H1 (cell line): Measurements from ENCODE around the gene SYT17.

Experiments used
- CREB1 ChIP-seq: IDR thresholded peaks from 2 replicates; pipeline ENCODE4 v1.6.1; 2012; ENCODE audit warnings: inconsistent platforms
- CTCF ChIP-seq, 3 experiments: IDR thresholded peaks; 1 replicate in 2 of 3; 2 replicates in 1 of 3; pipeline versions ENCODE4 v1.5.1 to v1.6.1; 2011; ENCODE audit warnings: low read length in 3 of 3, mild to moderate bottlenecking in 3 of 3, inconsistent platforms in 2 of 3, low read depth in 1 of 3, moderate library complexity in 1 of 3; ENCODE audit not compliant: insufficient read depth in 1 of 3; ENCODE audit errors: control extremely low read depth in 1 of 3
- GTF2F1 ChIP-seq: IDR thresholded peaks from 2 replicates; pipeline ENCODE4 v1.6.1; 2012; ENCODE audit warnings: low read depth, low read length, improper control_type of control experiment, borderline replicate concordance
- NANOG ChIP-seq: IDR thresholded peaks from 2 replicates; pipeline ENCODE4 v1.6.1; 2011; ENCODE audit warnings: low read length, low read depth, mild to moderate bottlenecking, inconsistent platforms; ENCODE audit not compliant: insufficient read depth, poor library complexity, severe bottlenecking
- POLR2A ChIP-seq, 2 experiments: IDR thresholded peaks; 1 replicate in 1 of 2; 2 replicates in 1 of 2; pipeline ENCODE4 v1.6.1; 2011; ENCODE audit warnings: low read depth in 2 of 2, low read length in 2 of 2, mild to moderate bottlenecking in 2 of 2; ENCODE audit errors: control extremely low read depth in 1 of 2
- RFX5 ChIP-seq: IDR thresholded peaks from 2 replicates; pipeline ENCODE4 v1.6.1; 2011; ENCODE audit warnings: low read depth, low read length, improper control_type of control experiment, borderline replicate concordance
- RNF2 ChIP-seq: fragments of 200-900, 300-1000 bp; sonication (generic); IDR thresholded peaks from 2 replicates; pipeline ENCODE4 v1.7.1; 2016; ENCODE audit warnings: borderline replicate concordance, low read depth, mild to moderate bottlenecking, antibody characterized with exemption, low read length; ENCODE audit not compliant: poor library complexity, severe bottlenecking; ENCODE audit errors: missing control alignments
- TEAD4 ChIP-seq: IDR thresholded peaks from 2 replicates; pipeline ENCODE4 v1.6.1; 2012; ENCODE audit warnings: low read depth, low read length, inconsistent platforms, mixed read lengths
- ZNF274 ChIP-seq: IDR thresholded peaks from 2 replicates; pipeline ENCODE4 v1.7.0; 2012; ENCODE audit warnings: low read length, borderline replicate concordance; ENCODE audit errors: extremely low read depth

GRCh38 chr16:19127674-19128131 is 40.3 kb upstream of the SYT17 start:
- no peak for TF ChIP-seq CREB1
- TF ChIP-seq POLR2A (IDR thresholded peaks at IDR 0.05; ENCODE audit: control extremely low read depth in 1 of 2, low read depth in 2 of 2, low read length in 2 of 2) = no peak
- no peak for TF ChIP-seq ZNF274
- TF ChIP-seq RFX5 = no peak
- TF ChIP-seq CTCF (IDR thresholded peaks at IDR 0.05; ENCODE audit: control extremely low read depth in 1 of 3, insufficient read depth in 1 of 3, low read depth in 1 of 3, low read length in 3 of 3) = no peak
- TF ChIP-seq GTF2F1 = no peak
- TF ChIP-seq NANOG = no peak
- TF ChIP-seq RNF2 = no peak
- no peak for TF ChIP-seq TEAD4
